Measurements from ENCODE around the gene MRPL41. TPM values are rescaled to one million over a fixed set of nuclear protein-coding genes. Genes with fewer than 3 reads are reported as not detected.

The MRPL41 gene
- total and polyA plus RNA-seq, 2 of the 13 experiments (the other 11 are each of a cell fraction or from before 2014, with no cell fraction given) = 20.9 to 54.0 TPM

GRCh38 chr9:137552022-137552768 lies 516 bp downstream of the MRPL41 start (continued):
- no peak for TF ChIP-seq ATRX (CRISPR knock-in tag; IDR thresholded peaks at IDR 0.05; ENCODE audit: borderline replicate concordance)
- peak; percentile 55; the same call in 1 of the 2 replicates for TF ChIP-seq SALL2 (CRISPR knock-in tag; IDR thresholded peaks at IDR 0.05)
- TF ChIP-seq MYC (CRISPR knock-in tag; IDR thresholded peaks at IDR 0.05; ENCODE audit: borderline replicate concordance) = no peak
- peak; percentile 94 for TF ChIP-seq ZNF547 (CRISPR knock-in tag; IDR thresholded peaks at IDR 0.05)
- no peak for TF ChIP-seq ZNF30 (CRISPR knock-in tag; IDR thresholded peaks at IDR 0.05)
- no peak for TF ChIP-seq SIN3A (IDR thresholded peaks at IDR 0.05; ENCODE audit: borderline replicate concordance, low read depth, low read length)
- 0 out of 2 replicates have a peak, but pooled peaks have one; percentile 16 for TF ChIP-seq ZNF563 (CRISPR knock-in tag; IDR thresholded peaks at IDR 0.05)
- TF ChIP-seq, protein P1, sequence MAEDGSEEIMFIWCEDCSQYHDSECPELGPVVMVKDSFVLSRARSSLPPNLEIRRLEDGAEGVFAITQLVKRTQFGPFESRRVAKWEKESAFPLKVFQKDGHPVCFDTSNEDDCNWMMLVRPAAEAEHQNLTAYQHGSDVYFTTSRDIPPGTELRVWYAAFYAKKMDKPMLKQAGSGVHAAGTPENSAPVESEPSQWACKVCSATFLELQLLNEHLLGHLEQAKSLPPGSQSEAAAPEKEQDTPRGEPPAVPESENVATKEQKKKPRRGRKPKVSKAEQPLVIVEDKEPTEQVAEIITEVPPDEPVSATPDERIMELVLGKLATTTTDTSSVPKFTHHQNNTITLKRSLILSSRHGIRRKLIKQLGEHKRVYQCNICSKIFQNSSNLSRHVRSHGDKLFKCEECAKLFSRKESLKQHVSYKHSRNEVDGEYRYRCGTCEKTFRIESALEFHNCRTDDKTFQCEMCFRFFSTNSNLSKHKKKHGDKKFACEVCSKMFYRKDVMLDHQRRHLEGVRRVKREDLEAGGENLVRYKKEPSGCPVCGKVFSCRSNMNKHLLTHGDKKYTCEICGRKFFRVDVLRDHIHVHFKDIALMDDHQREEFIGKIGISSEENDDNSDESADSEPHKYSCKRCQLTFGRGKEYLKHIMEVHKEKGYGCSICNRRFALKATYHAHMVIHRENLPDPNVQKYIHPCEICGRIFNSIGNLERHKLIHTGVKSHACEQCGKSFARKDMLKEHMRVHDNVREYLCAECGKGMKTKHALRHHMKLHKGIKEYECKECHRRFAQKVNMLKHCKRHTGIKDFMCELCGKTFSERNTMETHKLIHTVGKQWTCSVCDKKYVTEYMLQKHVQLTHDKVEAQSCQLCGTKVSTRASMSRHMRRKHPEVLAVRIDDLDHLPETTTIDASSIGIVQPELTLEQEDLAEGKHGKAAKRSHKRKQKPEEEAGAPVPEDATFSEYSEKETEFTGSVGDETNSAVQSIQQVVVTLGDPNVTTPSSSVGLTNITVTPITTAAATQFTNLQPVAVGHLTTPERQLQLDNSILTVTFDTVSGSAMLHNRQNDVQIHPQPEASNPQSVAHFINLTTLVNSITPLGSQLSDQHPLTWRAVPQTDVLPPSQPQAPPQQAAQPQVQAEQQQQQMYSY (CRISPR knock-in tag; IDR thresholded peaks at IDR 0.05) = no peak
- TF ChIP-seq KDM5A (IDR thresholded peaks at IDR 0.05; ENCODE audit: borderline replicate concordance, low read length) = peak; percentile 43; the same call in 1 of the 2 replicates
- TF ChIP-seq MLLT10 (CRISPR knock-in tag; IDR thresholded peaks at IDR 0.05) = no peak
- TF ChIP-seq KLF15 (CRISPR knock-in tag; IDR thresholded peaks at IDR 0.05; ENCODE audit: borderline replicate concordance) = no peak
- no peak for TF ChIP-seq SOX13 (IDR thresholded peaks at IDR 0.05)
- TF ChIP-seq SOX13 (CRISPR knock-in tag; conservative IDR thresholded peaks at IDR 0.05 in 1 of 2, IDR thresholded peaks at IDR 0.05 in 1 of 2) = no peak
- no peak for TF ChIP-seq ZNF234 (CRISPR knock-in tag; conservative IDR thresholded peaks at IDR 0.05)
- TF ChIP-seq ZNF773 (CRISPR knock-in tag; IDR thresholded peaks at IDR 0.05; ENCODE audit: borderline replicate concordance) = no peak
- no peak for TF ChIP-seq POGZ (CRISPR knock-in tag; IDR thresholded peaks at IDR 0.05)
- no peak for TF ChIP-seq ZNF17 (CRISPR knock-in tag; IDR thresholded peaks at IDR 0.05)
- TF ChIP-seq CBFB (CRISPR knock-in tag; IDR thresholded peaks at IDR 0.05) = no peak
- no peak for TF ChIP-seq NFE2L1 (CRISPR knock-in tag; IDR thresholded peaks at IDR 0.05; ENCODE audit: borderline replicate concordance)
- TF ChIP-seq, protein P2, sequence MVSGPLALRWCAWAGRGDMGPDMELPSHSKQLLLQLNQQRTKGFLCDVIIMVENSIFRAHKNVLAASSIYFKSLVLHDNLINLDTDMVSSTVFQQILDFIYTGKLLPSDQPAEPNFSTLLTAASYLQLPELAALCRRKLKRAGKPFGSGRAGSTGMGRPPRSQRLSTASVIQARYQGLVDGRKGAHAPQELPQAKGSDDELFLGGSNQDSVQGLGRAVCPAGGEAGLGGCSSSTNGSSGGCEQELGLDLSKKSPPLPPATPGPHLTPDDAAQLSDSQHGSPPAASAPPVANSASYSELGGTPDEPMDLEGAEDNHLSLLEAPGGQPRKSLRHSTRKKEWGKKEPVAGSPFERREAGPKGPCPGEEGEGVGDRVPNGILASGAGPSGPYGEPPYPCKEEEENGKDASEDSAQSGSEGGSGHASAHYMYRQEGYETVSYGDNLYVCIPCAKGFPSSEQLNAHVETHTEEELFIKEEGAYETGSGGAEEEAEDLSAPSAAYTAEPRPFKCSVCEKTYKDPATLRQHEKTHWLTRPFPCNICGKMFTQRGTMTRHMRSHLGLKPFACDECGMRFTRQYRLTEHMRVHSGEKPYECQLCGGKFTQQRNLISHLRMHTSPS (CRISPR knock-in tag; IDR thresholded peaks at IDR 0.05; ENCODE audit: low read depth) = no peak
- TF ChIP-seq ZNF580 (CRISPR knock-in tag; IDR thresholded peaks at IDR 0.05; ENCODE audit: borderline replicate concordance, low read depth) = 0 out of 2 replicates have a peak, but pooled peaks have one; percentile 27
- TF ChIP-seq NR1H2 (CRISPR knock-in tag; IDR thresholded peaks at IDR 0.05; ENCODE audit: borderline replicate concordance, low read depth) = no peak
- no peak for TF ChIP-seq EHMT2 (IDR thresholded peaks at IDR 0.05; ENCODE audit: borderline replicate concordance, low read depth, low read length)
- no peak for TF ChIP-seq ZNF33A (CRISPR knock-in tag; IDR thresholded peaks at IDR 0.05; ENCODE audit: borderline replicate concordance)
- TF ChIP-seq ZBTB8A (CRISPR knock-in tag; IDR thresholded peaks at IDR 0.05; ENCODE audit: borderline replicate concordance, low read depth) = no peak

All from HepG2 (cell line).